Stimulated activated naive B cell treated with anti-CD40 and anti-IgM and Interleukin-4, amounts not matched to agents 10 μg/mL and 1 μg/mL and 100 μg/mL, for 72 hours (primary cell): ENCODE data around the gene GHRH.

Experiments used
- ATAC-seq, 2 donors: fragments of 150-1000 bp; cut with Tn5 transposase; replicated peaks; 2 replicates each; pipeline ENCODE4 v1.10.0; 2021; ENCODE audit warnings: moderate library complexity in 1 of 2
- DNase-seq: peaks from one replicate; pipeline ENCODE4 v3.0.0; 2021
- H3K27ac Mint-ChIP-seq: one replicate; pipeline ENCODE4 v1.8.0; 2022; ENCODE audit warnings: mild to moderate bottlenecking, mixed read lengths
- H3K27me3 Mint-ChIP-seq, 2 donors: one replicate each; pipeline ENCODE4 v1.8.0; 2022; ENCODE audit warnings: mixed read lengths in 2 of 2
- H3K36me3 Mint-ChIP-seq, 2 donors: one replicate each; pipeline ENCODE4 v1.8.0; 2022; ENCODE audit warnings: mixed read lengths in 2 of 2, mild to moderate bottlenecking in 1 of 2
- H3K4me1 Mint-ChIP-seq, 2 donors: one replicate each; pipeline ENCODE4 v1.8.0; 2022; ENCODE audit warnings: mixed read lengths in 2 of 2, mild to moderate bottlenecking in 1 of 2
- H3K4me3 Mint-ChIP-seq, 2 donors: one replicate each; pipeline ENCODE4 v1.8.0; 2022; ENCODE audit warnings: mild to moderate bottlenecking in 2 of 2, mixed read lengths in 2 of 2, moderate library complexity in 1 of 2
- H3K9me3 Mint-ChIP-seq, 2 donors: one replicate each; pipeline ENCODE4 v1.8.0; 2022; ENCODE audit warnings: mixed read lengths in 2 of 2, mild to moderate bottlenecking in 1 of 2

GHRH gene

GRCh38 chr20:37205794-37206193 lies 55.8 kb downstream of the GHRH start:
- no peak overlapping the region for H3K4me3 Mint-ChIP-seq
- no peak for DNase-seq
- peaks cover 4 to 6% of the 10 kb centered on the region in 2 donors for H3K4me1 Mint-ChIP-seq
- no peaks in the 10 kb centered on the region for H3K9me3 Mint-ChIP-seq
- H3K27me3 Mint-ChIP-seq: no peaks in the 10 kb centered on the region
- no peak for ATAC-seq
- H3K27ac Mint-ChIP-seq: peak overlapping the region; percentile 39
- H3K36me3 Mint-ChIP-seq: peaks cover 32 to 58% of the 10 kb centered on the region in 2 donors

- Mint-ChIP-seq H3K27ac (peak overlapping the region; percentile 39), H3K4me1 (peaks cover 4 to 6% of the 10 kb centered on the region in 2 donors), H3K36me3 (peaks cover 34 to 64% of the 10 kb centered on the region in 2 donors), H3K27me3 (no peaks in the 10 kb centered on the region), H3K9me3 (no peaks in the 10 kb centered on the region), H3K4me3 (no peak overlapping the region)
- DNase-seq (no peak), ATAC-seq (no peak)
These were observed 56.5 kb downstream of the GHRH start for GRCh38 chr20:37205130-37205529.

GRCh38 chr20:37204056-37204455 lies 57.6 kb downstream of the GHRH start:
- Mint-ChIP-seq H3K9me3 (no peaks in the 10 kb centered on the region), H3K4me1 (peaks cover 4 to 6% of the 10 kb centered on the region in 2 donors), H3K4me3 (no peak overlapping the region), H3K27ac (no peak overlapping the region), H3K27me3 (no peaks in the 10 kb centered on the region), H3K36me3 (peaks cover 38 to 69% of the 10 kb centered on the region in 2 donors)
- no peak for DNase-seq
- ATAC-seq: no peak

GRCh38 chr20:37202267-37202943 lies 59.2 kb downstream of the GHRH start:
- Mint-ChIP-seq H3K27me3 (no peaks in the 10 kb centered on the region), H3K4me3 (no peak overlapping the region), H3K36me3 (peaks cover 31 to 67% of the 10 kb centered on the region in 2 donors), H3K9me3 (no peaks in the 10 kb centered on the region), H3K4me1 (peaks cover 4 to 6% of the 10 kb centered on the region in 2 donors), H3K27ac (no peak overlapping the region)
- no peak for ATAC-seq
- no peak for DNase-seq

- H3K27me3 Mint-ChIP-seq: no peaks in the 10 kb centered on the region
- peak overlapping the region; percentile 3 for H3K27ac Mint-ChIP-seq
- no peaks in the 10 kb centered on the region for H3K9me3 Mint-ChIP-seq
- H3K4me1 Mint-ChIP-seq: peaks cover 6% of the 10 kb centered on the region in 2 donors
- no peak for DNase-seq
- no peak for ATAC-seq
- no peak overlapping the region for H3K4me3 Mint-ChIP-seq
- H3K36me3 Mint-ChIP-seq: peaks cover 30 to 67% of the 10 kb centered on the region in 2 donors
These were observed 59.8 kb downstream of the GHRH start for GRCh38 chr20:37201827-37202162.
